H1 (cell line): Measurements from ENCODE around the gene RBM42. TPM values are rescaled to one million over a fixed set of nuclear protein-coding genes. Genes with fewer than 3 reads are reported as not detected.

ENCODE experiments used
- CHD2 ChIP-seq: IDR thresholded peaks from 2 replicates; pipeline ENCODE4 v1.6.1; 2012; ENCODE audit warnings: low read length, improper control_type of control experiment
- CTBP2 ChIP-seq: IDR thresholded peaks from 2 replicates; pipeline ENCODE4 v1.7.0; 2011; ENCODE audit warnings: borderline replicate concordance, mild to moderate bottlenecking, moderate library complexity, mixed read lengths, low read length; ENCODE audit not compliant: insufficient read depth, insufficient read length
- HDAC2 ChIP-seq, 2 experiments: fragments of 300-600 bp in 1 of 2; sonication (generic) in 1 of 2; IDR thresholded peaks; 2 replicates each; pipeline ENCODE4 v1.6.1; 2011 to 2012; ENCODE audit warnings: low read depth in 2 of 2, low read length in 2 of 2, mild to moderate bottlenecking in 2 of 2, moderate library complexity in 2 of 2, borderline replicate concordance in 1 of 2, inconsistent platforms in 1 of 2
- KDM4A ChIP-seq: IDR thresholded peaks from one replicate; pipeline ENCODE4 v1.7.1; 2012; ENCODE audit warnings: low read depth, mild to moderate bottlenecking, moderate library complexity, low read length, inconsistent platforms; ENCODE audit not compliant: severe bottlenecking
- POLR2AphosphoS5 ChIP-seq: IDR thresholded peaks from 2 replicates; pipeline ENCODE4 v1.6.1; 2011; ENCODE audit warnings: low read depth, low read length
- POU5F1 ChIP-seq: IDR thresholded peaks from 2 replicates; pipeline ENCODE4 v1.6.1; 2011; ENCODE audit warnings: low read depth, mild to moderate bottlenecking, low read length, moderate library complexity
- RAD21 ChIP-seq, 2 experiments: IDR thresholded peaks in 1 of 2; conservative IDR thresholded peaks in 1 of 2; 2 replicates each; pipeline ENCODE4 v1.6.1; 2011; ENCODE audit warnings: low read depth in 2 of 2, low read length in 2 of 2, improper control_type of control experiment in 1 of 2, inconsistent platforms in 1 of 2, mild to moderate bottlenecking in 1 of 2, moderate library complexity in 1 of 2
- RBBP5 ChIP-seq: IDR thresholded peaks from 2 replicates; pipeline ENCODE4 v1.7.1; 2012; ENCODE audit warnings: low read depth, mild to moderate bottlenecking, inconsistent platforms, low read length, moderate library complexity, borderline replicate concordance
- RNF2 ChIP-seq: fragments of 200-900, 300-1000 bp; sonication (generic); IDR thresholded peaks from 2 replicates; pipeline ENCODE4 v1.7.1; 2016; ENCODE audit warnings: borderline replicate concordance, low read depth, mild to moderate bottlenecking, antibody characterized with exemption, low read length; ENCODE audit not compliant: poor library complexity, severe bottlenecking; ENCODE audit errors: missing control alignments
- RXRA ChIP-seq: IDR thresholded peaks from 2 replicates; pipeline ENCODE4 v1.6.1; 2011; ENCODE audit warnings: low read depth, mild to moderate bottlenecking, low read length, moderate library complexity; ENCODE audit not compliant: insufficient read depth
- SAP30 ChIP-seq: fragments of 300-600 bp; sonication (generic); IDR thresholded peaks from 2 replicates; pipeline ENCODE4 v1.7.1; 2012; ENCODE audit warnings: low read length, moderate library complexity, mild to moderate bottlenecking, inconsistent platforms; ENCODE audit not compliant: insufficient read depth, insufficient replicate concordance
- SIN3A ChIP-seq, 2 experiments: IDR thresholded peaks in 1 of 2; conservative IDR thresholded peaks in 1 of 2; 2 replicates each; pipeline ENCODE4 v1.6.1; 2011 to 2012; ENCODE audit warnings: low read length in 2 of 2, improper control_type of control experiment in 1 of 2, low read depth in 1 of 2, mild to moderate bottlenecking in 1 of 2
- SIX5 ChIP-seq: IDR thresholded peaks from 2 replicates; pipeline ENCODE4 v1.6.1; 2011; ENCODE audit warnings: mild to moderate bottlenecking, low read depth, low read length
- SP4 ChIP-seq: IDR thresholded peaks from 2 replicates; pipeline ENCODE4 v1.6.1; 2012; ENCODE audit warnings: low read length, inconsistent platforms
- TCF12 ChIP-seq: IDR thresholded peaks from 2 replicates; pipeline ENCODE4 v1.6.1; 2011; ENCODE audit warnings: low read depth, mild to moderate bottlenecking, low read length
- TEAD4 ChIP-seq: IDR thresholded peaks from 2 replicates; pipeline ENCODE4 v1.6.1; 2012; ENCODE audit warnings: low read depth, low read length, inconsistent platforms, mixed read lengths
- polyA plus RNA-seq, 7 experiments: library from polyadenylated mRNA; depleted of rRNA in 3 of 7; stranded (reverse) in 5 of 7; unstranded in 2 of 7; fragments of >200 nt in 5 of 7; fragments of 200-250 nt in 2 of 7; gene quantifications; 1 replicate in 5 of 7; 2 replicates in 1 of 7; 4 replicates in 1 of 7; pipeline versions ENCODE4 v1.2.1 to v1.2.3, GENCODE V29; 2011 to 2013; ENCODE audit warnings: missing spikeins in 2 of 7, mixed read lengths in 2 of 7
- total RNA-seq: library from RNA; stranded (reverse); fragmentation: NEBNext Ultra II Directional; extraction: Animal tissue kit (Norgen Biotek cat#: 25700); gene quantifications from 2 replicates; pipeline ENCODE4 v1.2.1, GENCODE V29; 2021
- TF ChIP-seq, protein P1 (sequence below): IDR thresholded peaks from 2 replicates; pipeline ENCODE4 v1.6.1; 2012; ENCODE audit warnings: inconsistent platforms
- TF ChIP-seq, protein P2 (sequence below): IDR thresholded peaks from 2 replicates; pipeline ENCODE4 v1.6.1; 2011; ENCODE audit warnings: low read depth, mild to moderate bottlenecking, low read length; ENCODE audit not compliant: insufficient read depth

RBM42 gene
- total and polyA plus RNA-seq, 2 of the 8 experiments (the other 6 are each of a cell fraction or from before 2014, with no cell fraction given) = 59.8 to 80.8 TPM

DNA sequence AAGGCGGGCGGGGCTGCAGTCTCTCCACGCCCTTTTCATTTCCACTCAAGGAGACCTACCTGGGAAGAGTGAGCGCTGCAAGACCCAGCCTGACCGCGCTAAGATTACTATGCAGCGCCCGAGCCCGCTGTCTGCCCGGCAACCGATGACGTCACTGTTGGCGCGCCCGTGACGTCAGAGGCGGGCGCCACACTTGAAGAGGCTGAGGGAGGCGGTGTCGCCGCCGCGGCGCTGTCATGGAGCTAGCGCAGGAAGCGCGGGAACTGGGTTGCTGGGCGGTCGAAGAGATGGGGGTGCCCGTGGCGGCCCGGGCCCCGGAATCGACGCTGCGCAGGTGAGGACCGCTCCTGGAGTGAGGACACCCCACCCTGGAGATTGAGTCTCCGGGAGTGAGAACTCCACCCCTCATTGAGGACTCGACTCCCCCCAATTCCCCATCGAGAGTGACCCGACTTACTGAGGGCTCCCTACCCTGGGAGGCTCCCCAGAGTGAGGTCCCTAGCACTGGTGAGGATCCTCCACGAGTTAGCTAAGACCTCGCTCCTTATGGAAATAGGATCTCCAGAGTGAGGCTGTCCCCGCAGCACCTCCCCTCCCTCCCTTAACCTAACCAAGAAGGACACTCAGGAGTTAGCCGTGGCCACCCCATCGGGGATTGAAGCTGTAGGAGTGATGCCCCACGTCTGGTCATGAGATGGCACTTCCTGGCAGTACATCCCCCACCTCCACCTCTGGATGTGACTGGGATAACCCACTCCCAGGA, 16.1 kb upstream of the RBM42 start, which contains the start of gene HAUS5 (continued):
- peak in 1 of 2 experiments; percentile 83; a peak in 1 of 4 replicates for TF ChIP-seq HDAC2 (IDR thresholded peaks at IDR 0.05; ENCODE audit: borderline replicate concordance in 1 of 2, low read depth in 2 of 2, low read length in 2 of 2)
- no peak for TF ChIP-seq POU5F1
- peak; percentile 100 for TF ChIP-seq KDM4A
- TF ChIP-seq, protein P1, sequence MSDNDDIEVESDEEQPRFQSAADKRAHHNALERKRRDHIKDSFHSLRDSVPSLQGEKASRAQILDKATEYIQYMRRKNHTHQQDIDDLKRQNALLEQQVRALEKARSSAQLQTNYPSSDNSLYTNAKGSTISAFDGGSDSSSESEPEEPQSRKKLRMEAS = peak; percentile 86
- TF ChIP-seq RNF2 = no peak
- TF ChIP-seq CHD2 = peak; percentile 69; the same call in 1 of the 2 replicates
- TF ChIP-seq, protein P2, sequence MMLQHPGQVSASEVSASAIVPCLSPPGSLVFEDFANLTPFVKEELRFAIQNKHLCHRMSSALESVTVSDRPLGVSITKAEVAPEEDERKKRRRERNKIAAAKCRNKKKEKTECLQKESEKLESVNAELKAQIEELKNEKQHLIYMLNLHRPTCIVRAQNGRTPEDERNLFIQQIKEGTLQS = peak; percentile 96
- peak; percentile 65 to 96; a peak in 2 of 4 replicates for TF ChIP-seq SIN3A (conservative IDR thresholded peaks at IDR 0.05 in 1 of 2, IDR thresholded peaks at IDR 0.05 in 1 of 2; ENCODE audit: low read depth in 1 of 2, low read length in 2 of 2)
- no peak for TF ChIP-seq CTBP2
- no peak for TF ChIP-seq TEAD4
- TF ChIP-seq SIX5 = no peak
- peak; percentile 31 for TF ChIP-seq SAP30
- TF ChIP-seq POLR2AphosphoS5 = peak; percentile 65
- TF ChIP-seq RAD21 (IDR thresholded peaks at IDR 0.05 in 1 of 2, conservative IDR thresholded peaks at IDR 0.05 in 1 of 2; ENCODE audit: low read depth in 2 of 2, low read length in 2 of 2) = peak in 1 of 2 experiments; percentile 12; a peak in 1 of 4 replicates
- no peak for TF ChIP-seq SP4
- no peak for TF ChIP-seq TCF12
- TF ChIP-seq RBBP5 = peak; percentile 48; the same call in 1 of the 2 replicates
- no peak for TF ChIP-seq RXRA
